ENCODE measurements around the gene PHKG1. TPM values are rescaled to one million over a fixed set of nuclear protein-coding genes. Genes with fewer than 3 reads are reported as not detected.
"Not testable (repeated sequence)": the region's sequence is repeated elsewhere in the genome, so short reads cannot be mapped to it uniquely, and the experiment has no call there.

The PHKG1 gene
- polyA plus RNA-seq, 1 donor (not counting 4 experiments of a cell fraction or from before 2014, with no cell fraction given), result 0.25 TPM

DNA sequence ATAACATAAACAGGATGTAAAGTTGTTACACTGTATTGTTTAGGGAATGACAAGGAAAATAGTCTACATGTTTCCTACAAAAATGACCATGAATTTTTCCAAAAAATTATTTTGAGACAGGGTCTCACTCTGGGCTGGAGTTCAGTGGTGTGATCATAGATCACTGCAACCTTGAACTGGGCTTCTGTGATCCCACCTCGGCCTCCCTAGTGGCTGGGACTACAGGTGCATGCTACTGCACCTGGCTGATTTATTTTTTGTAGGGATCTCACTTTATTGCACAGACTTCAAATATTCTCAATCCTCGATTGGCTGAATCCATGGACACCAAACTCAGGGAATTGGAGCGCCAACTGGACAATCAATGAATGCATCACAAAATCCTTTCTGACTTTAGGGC is 6.9 kb upstream of the PHKG1 start:
- TF ChIP-seq, protein P1, sequence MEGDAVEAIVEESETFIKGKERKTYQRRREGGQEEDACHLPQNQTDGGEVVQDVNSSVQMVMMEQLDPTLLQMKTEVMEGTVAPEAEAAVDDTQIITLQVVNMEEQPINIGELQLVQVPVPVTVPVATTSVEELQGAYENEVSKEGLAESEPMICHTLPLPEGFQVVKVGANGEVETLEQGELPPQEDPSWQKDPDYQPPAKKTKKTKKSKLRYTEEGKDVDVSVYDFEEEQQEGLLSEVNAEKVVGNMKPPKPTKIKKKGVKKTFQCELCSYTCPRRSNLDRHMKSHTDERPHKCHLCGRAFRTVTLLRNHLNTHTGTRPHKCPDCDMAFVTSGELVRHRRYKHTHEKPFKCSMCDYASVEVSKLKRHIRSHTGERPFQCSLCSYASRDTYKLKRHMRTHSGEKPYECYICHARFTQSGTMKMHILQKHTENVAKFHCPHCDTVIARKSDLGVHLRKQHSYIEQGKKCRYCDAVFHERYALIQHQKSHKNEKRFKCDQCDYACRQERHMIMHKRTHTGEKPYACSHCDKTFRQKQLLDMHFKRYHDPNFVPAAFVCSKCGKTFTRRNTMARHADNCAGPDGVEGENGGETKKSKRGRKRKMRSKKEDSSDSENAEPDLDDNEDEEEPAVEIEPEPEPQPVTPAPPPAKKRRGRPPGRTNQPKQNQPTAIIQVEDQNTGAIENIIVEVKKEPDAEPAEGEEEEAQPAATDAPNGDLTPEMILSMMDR (optimal IDR thresholded peaks at IDR 0.05 in 1 of 3, IDR thresholded peaks at IDR 0.05 in 1 of 3, conservative IDR thresholded peaks at IDR 0.05 in 1 of 3; ENCODE audit: extremely low read depth in 1 of 3, insufficient read depth in 2 of 3, low read length in 3 of 3), result no peak
- TF ChIP-seq EZH2 (IDR thresholded peaks at IDR 0.05; ENCODE audit: low read length), result no peak

DNA sequence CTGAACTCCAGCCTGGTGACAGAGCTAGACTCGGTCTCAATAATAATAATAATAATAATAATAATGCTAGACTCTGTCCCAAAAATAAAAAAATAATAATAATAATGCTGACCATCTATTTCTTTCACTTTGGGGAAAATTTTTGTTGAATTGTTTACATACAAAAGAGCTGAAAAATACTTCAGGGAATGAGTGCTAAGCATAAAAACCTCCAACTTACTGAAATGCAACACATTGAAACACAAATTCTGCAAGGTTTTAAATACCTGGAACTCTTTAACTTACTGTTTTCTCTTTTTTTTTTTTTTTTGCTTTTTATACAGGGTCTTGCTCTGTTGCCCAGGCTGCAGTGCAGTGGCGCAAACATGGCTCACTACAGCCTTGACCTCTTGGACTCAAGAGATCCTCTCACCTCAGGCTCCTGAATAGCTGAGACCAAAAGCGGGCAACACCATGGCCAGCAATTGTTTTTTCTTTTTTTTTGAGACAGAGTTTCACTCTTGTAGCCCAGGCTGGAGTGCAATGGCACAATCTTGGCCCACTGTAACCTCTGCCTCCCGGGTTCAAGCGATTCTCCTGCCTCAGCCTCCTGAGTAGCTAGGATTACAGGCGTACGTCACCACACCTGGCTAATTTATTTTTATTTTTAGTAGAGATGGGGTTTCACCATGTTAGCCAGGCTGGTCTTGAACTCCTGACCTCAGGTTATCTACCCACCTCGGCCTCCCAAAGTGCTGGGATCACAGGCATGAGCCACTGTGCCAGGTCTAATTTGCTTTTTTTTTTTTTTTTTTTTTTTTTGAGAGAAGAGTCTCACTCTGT is 5.6 kb upstream of the PHKG1 start:
- H3K9me1 ChIP-seq (ENCODE audit: control insufficient read depth, extremely low read depth, insufficient read depth, low read length); DNase-seq (ENCODE audit: low read depth, low spot score); H2AFZ ChIP-seq (ENCODE audit: control insufficient read depth, low read length); H3K27me3 ChIP-seq (ENCODE audit: control insufficient read depth, extremely low read depth, insufficient read depth, low read length); H3K4me3 ChIP-seq (ENCODE audit: control insufficient read depth in 2 of 3, extremely low read depth in 1 of 3, insufficient read depth in 2 of 3, low read depth in 1 of 3, low read length in 3 of 3); H3K4me1 ChIP-seq (ENCODE audit: control insufficient read depth, extremely low read depth, insufficient read depth, low read length); dilution Hi-C loops (cut with MboI; ENCODE audit: extremely low pct_ligation_motif_present, low sequenced_read_pairs); H3K9ac ChIP-seq (ENCODE audit: control insufficient read depth, extremely low read depth, insufficient read depth, low read length); H3K27ac ChIP-seq (ENCODE audit: control insufficient read depth, insufficient read depth, low read length); H3K9me3 ChIP-seq (ENCODE audit: control insufficient read depth, low read depth, low read length); H4K20me1 ChIP-seq (ENCODE audit: control insufficient read depth, extremely low read depth, insufficient read depth, low read length); H3K79me2 ChIP-seq (ENCODE audit: control insufficient read depth, insufficient read depth, low read length); FAIRE-seq; H3K4me2 ChIP-seq (ENCODE audit: control insufficient read depth, extremely low read depth, insufficient read depth, low read depth, low read length): not testable (repeated sequence)
- peaks cover 21 to 23% of the 10 kb centered on the region in 2 experiments for H3K36me3 ChIP-seq (ENCODE audit: control insufficient read depth in 2 of 2, extremely low read depth in 1 of 2, insufficient read depth in 2 of 2, low read length in 2 of 2)

More for the DNA sequence above, 6.9 kb upstream of the PHKG1 start:
- H3K4me2 ChIP-seq (ENCODE audit: control insufficient read depth, extremely low read depth, insufficient read depth, low read depth, low read length), result no peak overlapping the region
- no peaks in the 10 kb centered on the region for H3K9me3 ChIP-seq (ENCODE audit: control insufficient read depth, low read depth, low read length)
- no peak overlapping the region for H3K27ac ChIP-seq (ENCODE audit: control insufficient read depth, insufficient read depth, low read length)
- no peak overlapping the region for H3K4me3 ChIP-seq (ENCODE audit: control insufficient read depth in 2 of 3, extremely low read depth in 1 of 3, insufficient read depth in 2 of 3, low read depth in 1 of 3, low read length in 3 of 3)
- no peak overlapping the region for H3K9ac ChIP-seq (ENCODE audit: control insufficient read depth, extremely low read depth, insufficient read depth, low read length)
- H3K36me3 ChIP-seq (ENCODE audit: control insufficient read depth in 2 of 2, extremely low read depth in 1 of 2, insufficient read depth in 2 of 2, low read length in 2 of 2), result peaks cover 23 to 24% of the 10 kb centered on the region in 2 experiments
- no peaks in the 10 kb centered on the region for H3K9me1 ChIP-seq (ENCODE audit: control insufficient read depth, extremely low read depth, insufficient read depth, low read length)
- no peaks in the 10 kb centered on the region for H4K20me1 ChIP-seq (ENCODE audit: control insufficient read depth, extremely low read depth, insufficient read depth, low read length)
- H3K4me1 ChIP-seq (ENCODE audit: control insufficient read depth, extremely low read depth, insufficient read depth, low read length), result peaks cover under 1% of the 10 kb centered on the region
- H3K79me2 ChIP-seq (ENCODE audit: control insufficient read depth, insufficient read depth, low read length), result peaks cover 10% of the 10 kb centered on the region
- DNase-seq (ENCODE audit: low read depth, low spot score) (no peak), FAIRE-seq (no peak)
- dilution Hi-C loops (cut with MboI; ENCODE audit: extremely low pct_ligation_motif_present, low sequenced_read_pairs), result no loop called here
- H2AFZ ChIP-seq (ENCODE audit: control insufficient read depth, low read length), result no peak overlapping the region
- H3K27me3 ChIP-seq (ENCODE audit: control insufficient read depth, extremely low read depth, insufficient read depth, low read length), result no peaks in the 10 kb centered on the region
